ENCODE results near the gene NSUN3.

NSUN3 gene

GRCh38 chr3:94130690-94131089, 67.8 kb downstream of the NSUN3 start:
- no peak for DNase-seq

- DNase-seq: no peak
Observed at GRCh38 chr3:94132777-94133176, 69.9 kb downstream of the NSUN3 start.

GRCh38 chr3:94136133-94136532, 73.3 kb downstream of the NSUN3 start:
- DNase-seq: no peak

- DNase-seq: no peak
Observed at GRCh38 chr3:94137377-94137776, 74.5 kb downstream of the NSUN3 start.

- no peak for DNase-seq
Observed at GRCh38 chr3:94146455-94146854, 83.6 kb downstream of the NSUN3 start.

GRCh38 chr3:94147012-94147411, 84.2 kb downstream of the NSUN3 start:
- DNase-seq: no peak

- no peak for DNase-seq
Observed at GRCh38 chr3:94150113-94150512, 87.3 kb downstream of the NSUN3 start.

- no peak for DNase-seq
Observed at GRCh38 chr3:94156626-94157025, 93.8 kb downstream of the NSUN3 start.

GRCh38 chr3:94158512-94158911, 95.7 kb downstream of the NSUN3 start:
- DNase-seq: no peak

GRCh38 chr3:94159062-94159828, 96.4 kb downstream of the NSUN3 start:
- DNase-seq: no peak

- DNase-seq: no peak
Observed at GRCh38 chr3:94162700-94163099, 99.8 kb downstream of the NSUN3 start.

- no peak for DNase-seq
Observed at GRCh38 chr3:94167346-94167745, 104.5 kb downstream of the NSUN3 start.

GRCh38 chr3:94167796-94168195, 104.9 kb downstream of the NSUN3 start:
- no peak for DNase-seq

GRCh38 chr3:94171954-94172353, 109.1 kb downstream of the NSUN3 start:
- no peak for DNase-seq

- no peak for DNase-seq
Observed at GRCh38 chr3:94172695-94173310, 109.9 kb downstream of the NSUN3 start.

GRCh38 chr3:94173673-94174434, 111.0 kb downstream of the NSUN3 start:
- no peak for DNase-seq

- no peak for DNase-seq
Observed at GRCh38 chr3:94175677-94176076, 112.8 kb downstream of the NSUN3 start.

GRCh38 chr3:94176988-94177745, 114.3 kb downstream of the NSUN3 start:
- DNase-seq: no peak

Data from T-helper 9 cell (primary cell).